C4-2B (cell line): ENCODE results near the gene NFXL1.

Experiments used
- ZFX ChIP-seq: fragments of 450-650 bp; IDR thresholded peaks from 2 replicates; pipeline ENCODE4 v1.6.1; 2017
- TF ChIP-seq, protein P1 (sequence below): fragments of 450-650 bp; conservative IDR thresholded peaks from 2 replicates; pipeline ENCODE4 v1.5.1; 2017; ENCODE audit warnings: mild to moderate bottlenecking

DNA sequence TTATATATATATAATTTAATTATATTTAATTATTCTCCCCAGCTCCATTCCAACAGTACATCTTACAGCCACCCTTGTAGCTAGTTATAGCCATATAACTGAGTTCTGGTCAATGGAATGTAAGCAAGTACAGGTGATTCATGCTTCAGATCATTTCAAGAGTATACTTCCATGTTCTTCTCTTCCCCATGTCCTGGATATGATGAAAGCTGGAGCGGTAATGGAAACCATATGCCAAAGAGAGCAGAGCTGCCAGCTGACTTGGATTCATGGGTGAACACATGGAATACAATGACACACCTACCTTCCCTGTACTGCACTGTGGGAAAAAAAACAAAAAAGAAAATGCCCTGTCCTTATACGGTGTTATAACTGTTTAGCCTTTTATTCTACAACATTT, 59.0 kb downstream of the NFXL1 start:
- TF ChIP-seq, protein P1, sequence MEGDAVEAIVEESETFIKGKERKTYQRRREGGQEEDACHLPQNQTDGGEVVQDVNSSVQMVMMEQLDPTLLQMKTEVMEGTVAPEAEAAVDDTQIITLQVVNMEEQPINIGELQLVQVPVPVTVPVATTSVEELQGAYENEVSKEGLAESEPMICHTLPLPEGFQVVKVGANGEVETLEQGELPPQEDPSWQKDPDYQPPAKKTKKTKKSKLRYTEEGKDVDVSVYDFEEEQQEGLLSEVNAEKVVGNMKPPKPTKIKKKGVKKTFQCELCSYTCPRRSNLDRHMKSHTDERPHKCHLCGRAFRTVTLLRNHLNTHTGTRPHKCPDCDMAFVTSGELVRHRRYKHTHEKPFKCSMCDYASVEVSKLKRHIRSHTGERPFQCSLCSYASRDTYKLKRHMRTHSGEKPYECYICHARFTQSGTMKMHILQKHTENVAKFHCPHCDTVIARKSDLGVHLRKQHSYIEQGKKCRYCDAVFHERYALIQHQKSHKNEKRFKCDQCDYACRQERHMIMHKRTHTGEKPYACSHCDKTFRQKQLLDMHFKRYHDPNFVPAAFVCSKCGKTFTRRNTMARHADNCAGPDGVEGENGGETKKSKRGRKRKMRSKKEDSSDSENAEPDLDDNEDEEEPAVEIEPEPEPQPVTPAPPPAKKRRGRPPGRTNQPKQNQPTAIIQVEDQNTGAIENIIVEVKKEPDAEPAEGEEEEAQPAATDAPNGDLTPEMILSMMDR, result no peak
- no peak for TF ChIP-seq ZFX
